ENCODE data around the gene FAM47E. TPM values are rescaled to one million over a fixed set of nuclear protein-coding genes. Genes with fewer than 3 reads are reported as not detected.

The FAM47E gene
- total RNA-seq, 1 donor = 0.86 TPM

DNA sequence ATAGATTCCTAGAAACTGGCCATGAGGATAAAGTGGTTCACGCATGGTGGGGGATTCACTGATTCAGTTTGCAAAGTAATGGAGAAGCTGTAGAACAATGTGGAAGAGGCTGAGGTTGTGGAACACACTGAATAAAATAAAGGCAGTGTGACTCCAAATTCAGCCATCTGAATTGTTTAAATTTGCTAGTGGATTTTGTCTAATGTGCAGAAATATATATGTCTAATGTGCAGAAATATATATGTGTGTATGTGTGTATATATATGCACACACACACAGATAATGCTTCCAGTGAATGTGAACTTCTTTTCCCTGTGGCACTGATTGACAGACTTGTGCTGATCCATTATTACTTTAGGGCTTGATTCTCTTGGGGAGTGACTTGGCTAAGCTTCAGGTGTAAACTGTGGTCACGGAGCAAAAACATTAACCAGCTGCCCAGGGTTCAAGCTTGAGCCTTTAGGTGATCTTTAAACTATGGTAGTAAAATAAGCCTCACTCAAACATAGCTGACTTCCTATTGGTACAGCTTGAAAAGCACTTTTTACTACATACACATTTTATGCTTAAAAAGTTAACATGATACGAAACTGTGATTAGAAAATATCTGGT is 58.5 kb downstream of the FAM47E start:
- DNase-seq (ENCODE audit: low read depth) = no peak
- no peak overlapping the region for H3K4me3 ChIP-seq (ENCODE audit: low read depth, low read length)
- TF ChIP-seq, protein P1, sequence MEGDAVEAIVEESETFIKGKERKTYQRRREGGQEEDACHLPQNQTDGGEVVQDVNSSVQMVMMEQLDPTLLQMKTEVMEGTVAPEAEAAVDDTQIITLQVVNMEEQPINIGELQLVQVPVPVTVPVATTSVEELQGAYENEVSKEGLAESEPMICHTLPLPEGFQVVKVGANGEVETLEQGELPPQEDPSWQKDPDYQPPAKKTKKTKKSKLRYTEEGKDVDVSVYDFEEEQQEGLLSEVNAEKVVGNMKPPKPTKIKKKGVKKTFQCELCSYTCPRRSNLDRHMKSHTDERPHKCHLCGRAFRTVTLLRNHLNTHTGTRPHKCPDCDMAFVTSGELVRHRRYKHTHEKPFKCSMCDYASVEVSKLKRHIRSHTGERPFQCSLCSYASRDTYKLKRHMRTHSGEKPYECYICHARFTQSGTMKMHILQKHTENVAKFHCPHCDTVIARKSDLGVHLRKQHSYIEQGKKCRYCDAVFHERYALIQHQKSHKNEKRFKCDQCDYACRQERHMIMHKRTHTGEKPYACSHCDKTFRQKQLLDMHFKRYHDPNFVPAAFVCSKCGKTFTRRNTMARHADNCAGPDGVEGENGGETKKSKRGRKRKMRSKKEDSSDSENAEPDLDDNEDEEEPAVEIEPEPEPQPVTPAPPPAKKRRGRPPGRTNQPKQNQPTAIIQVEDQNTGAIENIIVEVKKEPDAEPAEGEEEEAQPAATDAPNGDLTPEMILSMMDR (IDR thresholded peaks at IDR 0.05; ENCODE audit: insufficient read depth, low read depth, low read length) = no peak

DNA sequence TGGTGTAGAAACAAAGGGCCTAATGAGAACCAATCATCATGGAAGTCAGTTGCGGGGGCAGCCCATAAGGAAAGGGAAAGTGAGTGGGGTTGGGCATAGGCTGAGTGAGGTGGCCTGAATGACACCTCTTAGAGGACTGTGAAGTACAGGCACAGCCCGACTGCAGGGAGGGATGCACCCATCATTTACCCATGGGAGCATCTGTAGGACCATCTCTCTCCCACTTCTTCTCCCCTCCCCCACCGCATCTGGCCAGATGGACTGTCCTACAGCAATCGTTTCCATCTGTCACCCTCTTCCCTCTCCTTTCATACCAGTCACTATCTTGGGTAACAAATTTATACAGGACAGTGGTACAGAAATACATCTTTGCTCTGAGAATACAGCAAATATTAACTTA is 59.2 kb downstream of the FAM47E start:
- DNase-seq (ENCODE audit: low read depth) = no peak
- TF ChIP-seq, protein P1 (IDR thresholded peaks at IDR 0.05; ENCODE audit: insufficient read depth, low read depth, low read length) = no peak
- no peak overlapping the region for H3K4me3 ChIP-seq (ENCODE audit: low read depth, low read length)

DNA sequence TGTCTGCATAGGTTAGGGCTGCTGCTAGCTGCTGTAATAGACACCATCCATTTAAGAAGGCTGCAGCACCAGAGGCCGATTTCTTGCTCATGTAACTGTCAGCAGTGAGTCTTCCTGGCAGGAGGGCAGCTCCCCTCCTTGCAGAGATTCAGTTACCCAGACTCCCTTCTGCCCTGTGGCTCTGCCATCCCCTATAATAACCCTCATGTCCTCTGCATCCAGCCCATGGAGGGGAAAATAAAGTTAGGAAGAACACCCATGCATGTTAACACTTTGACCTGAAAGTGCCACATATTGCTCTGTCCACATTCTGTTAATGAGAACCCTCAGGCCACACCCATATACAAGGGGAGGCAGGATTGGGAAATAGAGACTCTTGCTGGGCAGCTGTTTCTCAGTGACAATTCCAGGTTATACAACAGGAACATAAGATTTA is 60.4 kb downstream of the FAM47E start:
- TF ChIP-seq, protein P1 (IDR thresholded peaks at IDR 0.05; ENCODE audit: insufficient read depth, low read depth, low read length) = no peak
- H3K4me3 ChIP-seq (ENCODE audit: low read depth, low read length) = no peak overlapping the region
- no peak for DNase-seq (ENCODE audit: low read depth)

DNA sequence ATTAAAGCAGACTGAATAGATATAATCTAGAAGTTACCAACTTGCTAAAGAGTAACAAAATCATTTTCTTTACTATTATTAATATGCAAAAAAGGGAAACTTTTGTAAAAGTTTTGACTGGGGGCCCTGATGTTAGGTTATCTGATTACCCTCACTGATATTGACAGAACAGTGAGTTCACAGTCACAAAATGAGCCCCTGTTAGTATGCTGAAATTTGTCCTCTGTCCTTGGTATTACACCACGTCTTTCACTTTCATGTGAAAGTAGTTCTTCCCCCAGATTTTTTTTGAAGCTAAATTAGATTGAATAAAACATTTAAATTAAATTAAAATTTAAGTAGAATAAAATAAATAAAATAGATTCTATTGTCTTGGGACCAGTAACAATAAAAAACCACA is 60.9 kb downstream of the FAM47E start:
- TF ChIP-seq, protein P1 (IDR thresholded peaks at IDR 0.05; ENCODE audit: insufficient read depth, low read depth, low read length) = no peak
- H3K4me3 ChIP-seq (ENCODE audit: low read depth, low read length) = no peak overlapping the region
- DNase-seq (ENCODE audit: low read depth) = no peak

DNA sequence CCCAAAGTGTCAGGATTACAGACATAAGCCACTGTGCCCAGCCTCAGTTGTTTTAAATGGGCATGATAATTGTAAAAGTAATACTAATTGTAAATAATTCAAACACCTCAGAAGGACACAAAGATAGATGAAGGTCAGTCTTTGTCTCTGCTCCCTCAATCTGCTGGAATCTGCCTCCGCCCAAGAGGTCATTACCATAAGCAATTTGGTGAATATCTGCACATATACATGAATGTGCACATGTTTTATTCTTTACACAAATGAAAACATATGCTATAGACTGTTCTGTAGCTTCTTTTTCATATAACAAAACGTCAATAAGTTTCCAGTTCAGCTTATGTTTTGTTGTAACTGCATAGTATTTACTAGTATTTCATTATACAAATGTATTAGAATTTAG is 62.0 kb downstream of the FAM47E start:
- TF ChIP-seq, protein P1 (IDR thresholded peaks at IDR 0.05; ENCODE audit: insufficient read depth, low read depth, low read length) = no peak
- no peak overlapping the region for H3K4me3 ChIP-seq (ENCODE audit: low read depth, low read length)
- DNase-seq (ENCODE audit: low read depth) = no peak

DNA sequence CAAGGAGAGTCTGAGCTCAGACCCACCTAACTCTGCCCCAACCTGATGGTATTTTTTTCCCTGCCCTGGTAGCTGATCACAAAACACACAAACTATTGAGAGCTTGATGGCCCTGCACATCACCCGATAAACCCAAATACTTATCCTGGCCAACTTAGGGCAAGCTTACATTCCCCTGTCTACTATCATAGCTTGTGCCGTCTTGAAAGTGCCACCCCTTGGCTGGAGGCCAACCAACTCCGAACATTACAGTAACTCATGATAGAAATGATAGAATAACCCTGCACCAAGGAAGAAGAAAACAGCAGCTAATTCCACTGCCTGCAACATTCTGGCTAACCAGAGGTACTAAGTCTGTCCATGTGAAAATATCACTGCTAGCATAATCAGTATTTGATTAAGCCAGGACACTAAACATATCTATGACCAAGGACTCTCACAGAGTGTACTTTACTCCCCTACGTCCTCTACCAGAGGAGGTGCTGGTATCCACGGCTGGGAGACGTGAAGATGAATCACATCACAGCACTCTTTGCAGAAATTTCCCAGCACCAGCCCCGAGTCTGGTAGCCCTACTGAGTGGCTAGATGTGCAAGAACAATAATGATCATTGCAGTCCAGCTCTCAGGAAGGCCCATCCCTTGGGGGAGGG is 63.9 kb downstream of the FAM47E start:
- DNase-seq (ENCODE audit: low read depth) = no peak
- H3K4me3 ChIP-seq (ENCODE audit: low read depth, low read length) = no peak overlapping the region
- TF ChIP-seq, protein P1 (IDR thresholded peaks at IDR 0.05; ENCODE audit: insufficient read depth, low read depth, low read length) = no peak
